ENCODE data around the gene EFCAB14.

- TF ChIP-seq EZH2 (IDR thresholded peaks at IDR 0.05) (no peak), POLR2AphosphoS5 (IDR thresholded peaks at IDR 0.05; ENCODE audit: borderline replicate concordance, low read depth, low read length) (no peak), FOXP2 (optimal IDR thresholded peaks at IDR 0.05; ENCODE audit: control extremely low read depth, extremely low read length, insufficient read depth) (no peak)
Measured at GRCh38 chr1:46721204-46721603, 2.3 kb upstream of the EFCAB14 start.

Measured in SK-N-MC (cell line).